ENCODE results near the gene C1QL4.

C1QL4 gene

DNA sequence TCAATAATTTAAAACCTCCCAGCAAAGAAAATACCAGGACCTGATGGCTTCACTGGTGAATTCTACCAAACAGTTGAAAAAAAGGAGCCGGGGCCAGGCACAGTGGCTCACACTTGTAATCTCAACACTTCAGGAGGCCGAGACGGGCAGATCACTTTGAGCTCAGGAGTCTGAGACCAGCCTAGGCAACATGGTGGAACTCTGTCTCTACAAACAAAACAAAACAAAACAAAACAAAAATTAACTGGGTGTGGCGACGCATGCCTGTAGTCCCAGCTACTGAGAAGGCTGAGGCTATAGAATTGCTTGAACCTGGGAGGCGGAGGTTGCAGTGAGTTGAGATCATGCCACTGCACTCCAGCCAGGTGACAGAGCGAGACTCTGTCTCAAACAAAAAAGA is 27.6 kb downstream of the C1QL4 start:
- TF ChIP-seq, protein P1, sequence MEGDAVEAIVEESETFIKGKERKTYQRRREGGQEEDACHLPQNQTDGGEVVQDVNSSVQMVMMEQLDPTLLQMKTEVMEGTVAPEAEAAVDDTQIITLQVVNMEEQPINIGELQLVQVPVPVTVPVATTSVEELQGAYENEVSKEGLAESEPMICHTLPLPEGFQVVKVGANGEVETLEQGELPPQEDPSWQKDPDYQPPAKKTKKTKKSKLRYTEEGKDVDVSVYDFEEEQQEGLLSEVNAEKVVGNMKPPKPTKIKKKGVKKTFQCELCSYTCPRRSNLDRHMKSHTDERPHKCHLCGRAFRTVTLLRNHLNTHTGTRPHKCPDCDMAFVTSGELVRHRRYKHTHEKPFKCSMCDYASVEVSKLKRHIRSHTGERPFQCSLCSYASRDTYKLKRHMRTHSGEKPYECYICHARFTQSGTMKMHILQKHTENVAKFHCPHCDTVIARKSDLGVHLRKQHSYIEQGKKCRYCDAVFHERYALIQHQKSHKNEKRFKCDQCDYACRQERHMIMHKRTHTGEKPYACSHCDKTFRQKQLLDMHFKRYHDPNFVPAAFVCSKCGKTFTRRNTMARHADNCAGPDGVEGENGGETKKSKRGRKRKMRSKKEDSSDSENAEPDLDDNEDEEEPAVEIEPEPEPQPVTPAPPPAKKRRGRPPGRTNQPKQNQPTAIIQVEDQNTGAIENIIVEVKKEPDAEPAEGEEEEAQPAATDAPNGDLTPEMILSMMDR (conservative IDR thresholded peaks at IDR 0.05; ENCODE audit: low read depth, low read length): no peak
- DNase-seq (ENCODE audit: low read depth): no peak
- H3K4me3 ChIP-seq (ENCODE audit: low read length): no peak overlapping the region

DNA sequence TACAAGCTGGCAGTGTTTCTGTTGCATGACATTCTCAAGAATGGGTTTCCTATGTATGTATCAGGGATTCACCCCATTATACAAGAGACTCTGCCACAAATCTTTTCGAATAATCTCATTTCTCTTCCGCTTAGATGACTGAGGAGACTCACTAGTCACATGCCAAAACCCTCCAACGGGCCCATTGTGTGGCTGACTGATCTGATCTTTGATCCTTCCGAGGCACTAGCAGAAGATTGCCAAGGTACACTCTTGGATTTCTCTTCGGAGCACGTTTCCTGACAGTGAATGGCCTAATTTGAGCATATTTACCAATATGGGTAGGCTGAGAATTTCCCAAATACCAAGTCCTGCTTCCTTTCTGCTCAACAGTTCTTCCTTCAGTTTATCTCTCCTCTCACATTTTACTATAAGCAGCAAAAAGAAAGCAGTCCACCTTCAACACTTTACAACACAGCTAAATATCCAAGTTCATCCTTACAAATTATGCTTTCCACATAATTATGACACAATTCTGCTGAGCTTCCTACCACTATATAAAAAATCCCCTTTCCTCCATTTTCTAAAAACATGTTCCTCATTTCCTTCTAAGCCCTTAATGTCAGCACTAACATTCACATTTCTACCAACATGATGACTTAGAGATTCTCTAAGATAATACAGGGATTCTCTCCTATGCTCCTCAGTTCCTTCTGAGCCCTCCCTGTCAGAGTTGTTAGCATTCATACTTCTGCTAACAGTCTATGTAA is 31.1 kb downstream of the C1QL4 start:
- no peak for DNase-seq (ENCODE audit: low read depth)
- H3K4me3 ChIP-seq (ENCODE audit: low read length): no peak overlapping the region
- TF ChIP-seq, protein P1 (conservative IDR thresholded peaks at IDR 0.05; ENCODE audit: low read depth, low read length): no peak

DNA sequence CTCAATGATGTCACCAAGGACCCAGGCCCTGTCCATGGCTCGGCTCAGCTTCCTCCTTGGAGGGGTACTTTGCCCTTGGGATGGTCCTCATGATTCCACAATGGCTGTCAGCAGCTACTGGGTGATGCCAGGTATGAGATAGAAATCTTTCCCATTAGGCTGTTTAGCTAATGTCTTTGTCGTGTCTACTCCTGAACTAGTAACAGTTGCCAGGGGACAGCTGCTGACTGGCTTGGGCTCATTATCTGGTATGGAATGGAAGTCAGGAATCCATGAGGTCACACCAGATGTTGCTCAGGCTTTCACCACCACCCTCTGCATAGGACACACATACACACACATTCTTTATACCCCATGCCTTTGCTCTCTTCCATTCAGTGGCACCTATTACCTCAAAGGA is 32.8 kb downstream of the C1QL4 start:
- TF ChIP-seq, protein P1 (conservative IDR thresholded peaks at IDR 0.05; ENCODE audit: low read depth, low read length): no peak
- DNase-seq (ENCODE audit: low read depth): no peak
- no peak overlapping the region for H3K4me3 ChIP-seq (ENCODE audit: low read length)

DNA sequence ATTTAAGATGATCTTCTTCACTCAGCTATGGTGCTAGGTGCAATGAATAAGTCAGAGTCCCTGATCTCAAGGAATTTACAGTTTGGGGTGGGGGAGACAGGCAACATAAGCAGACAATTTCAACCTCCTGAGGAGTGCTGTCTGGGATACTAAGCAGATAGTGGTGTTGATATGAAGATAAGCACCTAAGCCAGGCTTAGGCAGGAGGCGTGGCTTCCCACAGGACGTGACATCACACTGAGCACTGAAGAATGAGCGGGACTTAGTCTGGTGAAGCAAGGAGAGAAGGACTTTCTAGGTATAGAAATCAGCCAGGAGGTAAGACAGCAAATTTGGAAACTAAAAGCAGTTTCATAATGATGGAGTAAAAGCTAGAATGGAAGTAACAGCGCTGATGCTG is 35.2 kb downstream of the C1QL4 start:
- TF ChIP-seq, protein P1 (conservative IDR thresholded peaks at IDR 0.05; ENCODE audit: low read depth, low read length): no peak
- no peak for DNase-seq (ENCODE audit: low read depth)
- H3K4me3 ChIP-seq (ENCODE audit: low read length): no peak overlapping the region

DNA sequence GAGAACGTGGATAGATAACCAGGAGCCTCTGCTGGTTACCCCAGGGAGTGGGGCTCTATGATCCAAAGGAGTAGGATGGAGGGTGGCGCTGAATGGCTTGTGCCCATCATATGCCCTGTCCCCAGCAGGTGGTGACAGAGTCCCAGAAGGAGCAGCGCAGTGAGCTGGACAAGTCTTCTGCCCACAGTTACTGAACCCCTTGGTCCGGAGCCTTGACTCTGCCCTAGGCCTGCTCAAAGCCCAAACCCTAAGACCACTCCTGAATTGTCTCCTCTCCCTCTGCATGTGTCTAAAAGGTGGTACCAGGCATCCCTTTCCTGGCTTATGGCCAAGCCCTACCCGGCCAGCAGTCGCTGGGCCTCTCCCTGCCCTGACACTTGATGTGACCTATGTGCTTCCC is 38.8 kb downstream of the C1QL4 start:
- DNase-seq (ENCODE audit: low read depth): no peak
- TF ChIP-seq, protein P1 (conservative IDR thresholded peaks at IDR 0.05; ENCODE audit: low read depth, low read length): peak; percentile 34
- no peak overlapping the region for H3K4me3 ChIP-seq (ENCODE audit: low read length)

DNA sequence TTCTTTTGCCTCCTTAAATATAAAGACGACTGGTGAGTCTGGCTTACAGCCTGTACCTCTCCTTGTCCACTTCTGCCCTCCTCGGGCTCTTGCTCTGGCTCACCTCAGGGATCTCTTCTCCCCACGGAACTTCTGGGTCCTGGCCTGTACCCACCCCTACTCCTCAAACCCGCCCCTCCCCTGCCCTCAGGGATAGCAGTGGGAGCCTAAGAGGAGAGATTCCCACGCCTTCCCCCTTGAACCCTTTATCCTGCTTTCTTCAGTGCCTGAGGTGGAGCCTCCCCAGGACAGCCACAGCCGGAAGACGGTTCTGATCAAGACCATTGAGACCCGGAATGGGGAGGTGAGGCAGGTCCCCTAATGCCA is 39.3 kb downstream of the C1QL4 start:
- TF ChIP-seq, protein P1 (conservative IDR thresholded peaks at IDR 0.05; ENCODE audit: low read depth, low read length): no peak
- no peak overlapping the region for H3K4me3 ChIP-seq (ENCODE audit: low read length)
- no peak for DNase-seq (ENCODE audit: low read depth)

All from retinal pigment epithelial cell (primary cell).